HepG2 (cell line): ENCODE results near the gene RIPK3. TPM values are rescaled to one million over a fixed set of nuclear protein-coding genes. Genes with fewer than 3 reads are reported as not detected.

ENCODE experiments used
- SAP130 ChIP-seq: IDR thresholded peaks from 2 replicates; pipeline ENCODE4 v1.6.1; 2016; ENCODE audit warnings: low read depth
- ZBTB7A ChIP-seq: sonication (generic); formaldehyde crosslinking; IDR thresholded peaks from 2 replicates; pipeline ENCODE4 v1.8.0; 2022; ENCODE audit warnings: mild to moderate bottlenecking, missing genetic modification reagents
- ZNF256 ChIP-seq: sonication (generic); formaldehyde crosslinking; conservative IDR thresholded peaks from 2 replicates; pipeline ENCODE4 v1.4.0; 2020; ENCODE audit warnings: missing genetic modification reagents
- ZNF564 ChIP-seq: sonication (generic); formaldehyde crosslinking; IDR thresholded peaks from 2 replicates; pipeline ENCODE4 v1.8.1; 2023; ENCODE audit warnings: mild to moderate bottlenecking, missing genetic modification reagents
- ZNF749 ChIP-seq: sonication (generic); formaldehyde crosslinking; IDR thresholded peaks from 2 replicates; pipeline ENCODE4 v1.8.0; 2022; ENCODE audit warnings: mild to moderate bottlenecking, missing genetic modification reagents, moderate library complexity, borderline replicate concordance
- polyA plus RNA-seq, 8 experiments: library from polyadenylated mRNA; depleted of rRNA in 3 of 8; stranded (reverse) in 7 of 8; unstranded in 1 of 8; fragments of >200 nt; fragmentation: Illumina TruSeq in 4 of 8; extraction: Trizol in 4 of 8; gene quantifications; 2 replicates each; pipeline versions ENCODE4 v1.2.1 to v1.2.3, GENCODE V29; 2011 to 2016; ENCODE audit warnings: low read depth in 4 of 8, missing spikeins in 1 of 8, mixed read lengths in 1 of 8; ENCODE audit not compliant: insufficient read depth in 1 of 8
- total RNA-seq, 5 experiments: library from RNA; depleted of rRNA; stranded (reverse); fragments of >200 nt; fragmentation: Illumina TruSeq; extraction: Trizol; gene quantifications; 2 replicates each; pipeline ENCODE4 v1.2.3, GENCODE V29; 2016; ENCODE audit warnings: low read depth in 1 of 5
- TF ChIP-seq, protein P1 (sequence below): sonication (generic); formaldehyde crosslinking; IDR thresholded peaks from 2 replicates; pipeline ENCODE4 v1.4.0; 2020; ENCODE audit warnings: mild to moderate bottlenecking, missing genetic modification reagents
- TF ChIP-seq, protein P2 (sequence below): sonication (generic); formaldehyde crosslinking; IDR thresholded peaks from 2 replicates; pipeline ENCODE4 v1.4.0; 2020; ENCODE audit warnings: missing genetic modification reagents, borderline replicate concordance
- TF ChIP-seq, protein P3 (sequence below), 2 experiments: sonication (generic) in 1 of 2; formaldehyde crosslinking in 1 of 2; IDR thresholded peaks; 2 replicates each; pipeline versions ENCODE4 v1.4.0 to v1.6.1; 2016 to 2020; ENCODE audit warnings: borderline replicate concordance in 1 of 2, low read depth in 1 of 2, mild to moderate bottlenecking in 1 of 2, missing genetic modification reagents in 1 of 2
- TF ChIP-seq, protein P4 (sequence below): sonication (generic); formaldehyde crosslinking; IDR thresholded peaks from 2 replicates; pipeline ENCODE4; 2020; ENCODE audit warnings: missing genetic modification reagents, mild to moderate bottlenecking, borderline replicate concordance
- TF ChIP-seq, protein P5 (sequence below): sonication (generic); formaldehyde crosslinking; IDR thresholded peaks from 2 replicates; pipeline ENCODE4 v1.5.1; 2020; ENCODE audit warnings: missing genetic modification reagents, mild to moderate bottlenecking, borderline replicate concordance

RIPK3 gene
- total and polyA plus RNA-seq, 2 of the 13 experiments (the other 11 are each of a cell fraction or from before 2014, with no cell fraction given): not detected

DNA sequence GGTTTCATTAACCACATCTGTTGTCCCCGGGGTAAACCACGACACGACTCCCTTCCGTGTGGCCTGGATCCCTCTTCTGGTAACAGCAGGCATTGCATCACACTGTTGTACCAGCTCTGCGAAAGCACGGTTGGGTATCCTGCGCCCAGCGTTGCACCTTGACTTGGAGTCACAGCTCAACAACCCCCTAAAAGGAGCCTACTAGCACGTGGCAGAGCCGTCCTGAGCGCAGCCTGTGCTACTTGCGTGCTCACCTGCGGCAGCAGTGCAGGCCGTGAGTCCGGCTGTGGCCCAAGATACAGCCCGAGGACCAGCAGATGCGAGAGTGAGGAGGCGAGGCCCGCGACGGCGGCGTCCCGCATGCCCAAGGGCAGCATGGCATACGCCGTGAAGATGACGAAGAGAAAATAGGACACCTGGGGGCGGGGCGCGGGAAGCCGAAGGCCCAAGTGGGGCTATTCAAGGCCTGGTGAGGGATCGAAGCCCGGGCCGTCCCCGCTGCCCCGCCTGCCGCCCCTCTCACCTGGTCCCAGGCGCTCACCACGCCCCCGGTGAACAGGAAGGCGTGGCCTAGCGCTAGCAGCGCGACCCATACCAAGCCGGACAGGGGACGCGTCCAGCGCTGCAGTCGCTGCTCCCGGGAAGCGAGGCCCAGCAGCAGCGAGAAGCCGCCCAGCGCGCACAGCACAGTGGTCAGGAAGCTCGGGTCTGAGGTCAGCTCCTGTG is 7.4 kb downstream of the RIPK3 start (continued):
- TF ChIP-seq, protein P1, sequence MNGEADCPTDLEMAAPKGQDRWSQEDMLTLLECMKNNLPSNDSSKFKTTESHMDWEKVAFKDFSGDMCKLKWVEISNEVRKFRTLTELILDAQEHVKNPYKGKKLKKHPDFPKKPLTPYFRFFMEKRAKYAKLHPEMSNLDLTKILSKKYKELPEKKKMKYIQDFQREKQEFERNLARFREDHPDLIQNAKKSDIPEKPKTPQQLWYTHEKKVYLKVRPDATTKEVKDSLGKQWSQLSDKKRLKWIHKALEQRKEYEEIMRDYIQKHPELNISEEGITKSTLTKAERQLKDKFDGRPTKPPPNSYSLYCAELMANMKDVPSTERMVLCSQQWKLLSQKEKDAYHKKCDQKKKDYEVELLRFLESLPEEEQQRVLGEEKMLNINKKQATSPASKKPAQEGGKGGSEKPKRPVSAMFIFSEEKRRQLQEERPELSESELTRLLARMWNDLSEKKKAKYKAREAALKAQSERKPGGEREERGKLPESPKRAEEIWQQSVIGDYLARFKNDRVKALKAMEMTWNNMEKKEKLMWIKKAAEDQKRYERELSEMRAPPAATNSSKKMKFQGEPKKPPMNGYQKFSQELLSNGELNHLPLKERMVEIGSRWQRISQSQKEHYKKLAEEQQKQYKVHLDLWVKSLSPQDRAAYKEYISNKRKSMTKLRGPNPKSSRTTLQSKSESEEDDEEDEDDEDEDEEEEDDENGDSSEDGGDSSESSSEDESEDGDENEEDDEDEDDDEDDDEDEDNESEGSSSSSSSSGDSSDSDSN: peak; percentile 79
- TF ChIP-seq ZNF564 (CRISPR knock-in tag) (peak; percentile 97; the same call in 1 of the 2 replicates), ZNF749 (peak; percentile 78; the same call in 1 of the 2 replicates), ZBTB7A (CRISPR knock-in tag) (peak; percentile 19; the same call in 1 of the 2 replicates), SAP130 (CRISPR knock-in tag) (peak; percentile 71), ZNF256 (CRISPR knock-in tag) (no peak)
- TF ChIP-seq, protein P2, sequence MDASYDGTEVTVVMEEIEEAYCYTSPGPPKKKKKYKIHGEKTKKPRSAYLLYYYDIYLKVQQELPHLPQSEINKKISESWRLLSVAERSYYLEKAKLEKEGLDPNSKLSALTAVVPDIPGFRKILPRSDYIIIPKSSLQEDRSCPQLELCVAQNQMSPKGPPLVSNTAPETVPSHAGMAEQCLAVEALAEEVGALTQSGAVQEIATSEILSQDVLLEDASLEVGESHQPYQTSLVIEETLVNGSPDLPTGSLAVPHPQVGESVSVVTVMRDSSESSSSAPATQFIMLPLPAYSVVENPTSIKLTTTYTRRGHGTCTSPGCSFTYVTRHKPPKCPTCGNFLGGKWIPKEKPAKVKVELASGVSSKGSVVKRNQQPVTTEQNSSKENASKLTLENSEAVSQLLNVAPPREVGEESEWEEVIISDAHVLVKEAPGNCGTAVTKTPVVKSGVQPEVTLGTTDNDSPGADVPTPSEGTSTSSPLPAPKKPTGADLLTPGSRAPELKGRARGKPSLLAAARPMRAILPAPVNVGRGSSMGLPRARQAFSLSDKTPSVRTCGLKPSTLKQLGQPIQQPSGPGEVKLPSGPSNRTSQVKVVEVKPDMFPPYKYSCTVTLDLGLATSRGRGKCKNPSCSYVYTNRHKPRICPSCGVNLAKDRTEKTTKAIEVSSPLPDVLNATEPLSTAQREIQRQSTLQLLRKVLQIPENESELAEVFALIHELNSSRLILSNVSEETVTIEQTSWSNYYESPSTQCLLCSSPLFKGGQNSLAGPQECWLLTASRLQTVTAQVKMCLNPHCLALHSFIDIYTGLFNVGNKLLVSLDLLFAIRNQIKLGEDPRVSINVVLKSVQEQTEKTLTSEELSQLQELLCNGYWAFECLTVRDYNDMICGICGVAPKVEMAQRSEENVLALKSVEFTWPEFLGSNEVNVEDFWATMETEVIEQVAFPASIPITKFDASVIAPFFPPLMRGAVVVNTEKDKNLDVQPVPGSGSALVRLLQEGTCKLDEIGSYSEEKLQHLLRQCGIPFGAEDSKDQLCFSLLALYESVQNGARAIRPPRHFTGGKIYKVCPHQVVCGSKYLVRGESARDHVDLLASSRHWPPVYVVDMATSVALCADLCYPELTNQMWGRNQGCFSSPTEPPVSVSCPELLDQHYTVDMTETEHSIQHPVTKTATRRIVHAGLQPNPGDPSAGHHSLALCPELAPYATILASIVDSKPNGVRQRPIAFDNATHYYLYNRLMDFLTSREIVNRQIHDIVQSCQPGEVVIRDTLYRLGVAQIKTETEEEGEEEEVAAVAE (CRISPR knock-in tag): peak; percentile 79; the same call in 1 of the 2 replicates
- TF ChIP-seq, protein P3, sequence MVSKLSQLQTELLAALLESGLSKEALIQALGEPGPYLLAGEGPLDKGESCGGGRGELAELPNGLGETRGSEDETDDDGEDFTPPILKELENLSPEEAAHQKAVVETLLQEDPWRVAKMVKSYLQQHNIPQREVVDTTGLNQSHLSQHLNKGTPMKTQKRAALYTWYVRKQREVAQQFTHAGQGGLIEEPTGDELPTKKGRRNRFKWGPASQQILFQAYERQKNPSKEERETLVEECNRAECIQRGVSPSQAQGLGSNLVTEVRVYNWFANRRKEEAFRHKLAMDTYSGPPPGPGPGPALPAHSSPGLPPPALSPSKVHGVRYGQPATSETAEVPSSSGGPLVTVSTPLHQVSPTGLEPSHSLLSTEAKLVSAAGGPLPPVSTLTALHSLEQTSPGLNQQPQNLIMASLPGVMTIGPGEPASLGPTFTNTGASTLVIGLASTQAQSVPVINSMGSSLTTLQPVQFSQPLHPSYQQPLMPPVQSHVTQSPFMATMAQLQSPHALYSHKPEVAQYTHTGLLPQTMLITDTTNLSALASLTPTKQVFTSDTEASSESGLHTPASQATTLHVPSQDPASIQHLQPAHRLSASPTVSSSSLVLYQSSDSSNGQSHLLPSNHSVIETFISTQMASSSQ (IDR thresholded peaks at IDR 0.05; ENCODE audit: low read depth): no peak
- TF ChIP-seq, protein P3 (CRISPR knock-in tag; IDR thresholded peaks at IDR 0.05; ENCODE audit: borderline replicate concordance): peak; percentile 81
- TF ChIP-seq, protein P4, sequence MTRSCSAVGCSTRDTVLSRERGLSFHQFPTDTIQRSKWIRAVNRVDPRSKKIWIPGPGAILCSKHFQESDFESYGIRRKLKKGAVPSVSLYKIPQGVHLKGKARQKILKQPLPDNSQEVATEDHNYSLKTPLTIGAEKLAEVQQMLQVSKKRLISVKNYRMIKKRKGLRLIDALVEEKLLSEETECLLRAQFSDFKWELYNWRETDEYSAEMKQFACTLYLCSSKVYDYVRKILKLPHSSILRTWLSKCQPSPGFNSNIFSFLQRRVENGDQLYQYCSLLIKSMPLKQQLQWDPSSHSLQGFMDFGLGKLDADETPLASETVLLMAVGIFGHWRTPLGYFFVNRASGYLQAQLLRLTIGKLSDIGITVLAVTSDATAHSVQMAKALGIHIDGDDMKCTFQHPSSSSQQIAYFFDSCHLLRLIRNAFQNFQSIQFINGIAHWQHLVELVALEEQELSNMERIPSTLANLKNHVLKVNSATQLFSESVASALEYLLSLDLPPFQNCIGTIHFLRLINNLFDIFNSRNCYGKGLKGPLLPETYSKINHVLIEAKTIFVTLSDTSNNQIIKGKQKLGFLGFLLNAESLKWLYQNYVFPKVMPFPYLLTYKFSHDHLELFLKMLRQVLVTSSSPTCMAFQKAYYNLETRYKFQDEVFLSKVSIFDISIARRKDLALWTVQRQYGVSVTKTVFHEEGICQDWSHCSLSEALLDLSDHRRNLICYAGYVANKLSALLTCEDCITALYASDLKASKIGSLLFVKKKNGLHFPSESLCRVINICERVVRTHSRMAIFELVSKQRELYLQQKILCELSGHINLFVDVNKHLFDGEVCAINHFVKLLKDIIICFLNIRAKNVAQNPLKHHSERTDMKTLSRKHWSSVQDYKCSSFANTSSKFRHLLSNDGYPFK (CRISPR knock-in tag): peak; percentile 88
- TF ChIP-seq, protein P5, sequence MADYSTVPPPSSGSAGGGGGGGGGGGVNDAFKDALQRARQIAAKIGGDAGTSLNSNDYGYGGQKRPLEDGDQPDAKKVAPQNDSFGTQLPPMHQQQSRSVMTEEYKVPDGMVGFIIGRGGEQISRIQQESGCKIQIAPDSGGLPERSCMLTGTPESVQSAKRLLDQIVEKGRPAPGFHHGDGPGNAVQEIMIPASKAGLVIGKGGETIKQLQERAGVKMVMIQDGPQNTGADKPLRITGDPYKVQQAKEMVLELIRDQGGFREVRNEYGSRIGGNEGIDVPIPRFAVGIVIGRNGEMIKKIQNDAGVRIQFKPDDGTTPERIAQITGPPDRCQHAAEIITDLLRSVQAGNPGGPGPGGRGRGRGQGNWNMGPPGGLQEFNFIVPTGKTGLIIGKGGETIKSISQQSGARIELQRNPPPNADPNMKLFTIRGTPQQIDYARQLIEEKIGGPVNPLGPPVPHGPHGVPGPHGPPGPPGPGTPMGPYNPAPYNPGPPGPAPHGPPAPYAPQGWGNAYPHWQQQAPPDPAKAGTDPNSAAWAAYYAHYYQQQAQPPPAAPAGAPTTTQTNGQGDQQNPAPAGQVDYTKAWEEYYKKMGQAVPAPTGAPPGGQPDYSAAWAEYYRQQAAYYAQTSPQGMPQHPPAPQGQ: no peak
